SK-N-SH (cell line): ENCODE measurements around the gene KRT35. TPM values are rescaled to one million over a fixed set of nuclear protein-coding genes. Genes with fewer than 3 reads are reported as not detected.

Experiments used
- CTCF ChIA-PET: fragments of 300-600, 350-600 bp; formaldehyde crosslinking; extraction: SDS; loops from one replicate; lab custom pipeline; 2021; lab: Yijun Ruan, JAX
- POLR2A ChIA-PET: fragments of 350-600 bp; sonication (Branson Sonifier 250); formaldehyde crosslinking; extraction: SDS; loops from one replicate; lab custom pipeline; 2020; ENCODE audit warnings: antibody characterized with exemption, inconsistent platforms; lab: Yijun Ruan, JAX
- DNase-seq: peaks from one replicate; pipeline ENCODE4 v3.0.0; 2012
- H2AFZ ChIP-seq: fragments of 200-600 bp; sonication (generic); 2 replicates; pipeline ENCODE4 v1.8.1; 2016; ENCODE audit warnings: antibody characterized with exemption, mild to moderate bottlenecking, low read depth
- H3F3A ChIP-seq: fragments of 200-600 bp; sonication (generic); replicated peaks from 2 replicates; pipeline ENCODE3; 2016; ENCODE audit warnings: antibody characterized with exemption, mild to moderate bottlenecking; ENCODE audit not compliant: insufficient read depth
- H3K27ac ChIP-seq, 2 experiments: fragments of 200-500 bp in 1 of 2; fragments of 200-600 bp in 1 of 2; sonication (Bioruptor generic) in 1 of 2; sonication (generic), shearing (Covaris generic) in 1 of 2; 2 replicates each; pipeline versions ENCODE4 v1.5.1 to v1.6.1; 2014 to 2016; ENCODE audit warnings: low read depth in 2 of 2, inconsistent platforms in 1 of 2, low read length in 1 of 2, mild to moderate bottlenecking in 1 of 2, mixed read lengths in 1 of 2
- H3K27me3 ChIP-seq: fragments of 200-600 bp; sonication (generic), shearing (Covaris generic); 2 replicates; pipeline ENCODE4 v1.6.1; 2016; ENCODE audit warnings: mixed run types; ENCODE audit not compliant: insufficient read depth
- H3K36me3 ChIP-seq, 2 experiments: fragments of 200-500 bp in 1 of 2; fragments of 200-600 bp in 1 of 2; sonication (Bioruptor generic) in 1 of 2; sonication (generic) in 1 of 2; replicated peaks in 1 of 2; 2 replicates each; pipeline versions ENCODE3 to v1.5.1; 2014 to 2016; ENCODE audit warnings: low read length in 1 of 2, mild to moderate bottlenecking in 1 of 2; ENCODE audit not compliant: insufficient read depth in 2 of 2, control insufficient read depth in 1 of 2
- H3K4me1 ChIP-seq, 2 experiments: fragments of 200-500 bp in 1 of 2; fragments of 200-600 bp in 1 of 2; sonication (Bioruptor generic) in 1 of 2; sonication (generic), shearing (Covaris generic) in 1 of 2; 2 replicates each; pipeline versions ENCODE4 v1.5.1 to v1.6.1; 2014 to 2016; ENCODE audit warnings: low read depth in 1 of 2, low read length in 1 of 2, mixed run types in 1 of 2; ENCODE audit not compliant: insufficient read depth in 2 of 2, control insufficient read depth in 1 of 2
- H3K4me2 ChIP-seq: fragments of 200-600 bp; sonication (generic), shearing (Covaris generic); 2 replicates; pipeline ENCODE4 v1.6.1; 2017; ENCODE audit warnings: mixed run types
- H3K4me3 ChIP-seq, 2 experiments: fragments of 200-500 bp in 1 of 2; fragments of 200-600 bp in 1 of 2; sonication (Bioruptor generic) in 1 of 2; sonication (generic), shearing (Covaris generic) in 1 of 2; 2 replicates each; pipeline versions ENCODE4 v1.5.1 to v1.8.1; 2014 to 2016; ENCODE audit warnings: low read depth in 2 of 2, inconsistent platforms in 1 of 2, low read length in 1 of 2, mild to moderate bottlenecking in 1 of 2, mixed read lengths in 1 of 2, moderate library complexity in 1 of 2
- H3K79me2 ChIP-seq: fragments of 200-600 bp; sonication (generic); 2 replicates; pipeline ENCODE4 v1.8.1; 2017; ENCODE audit warnings: mild to moderate bottlenecking; ENCODE audit not compliant: insufficient read depth
- H3K9ac ChIP-seq: fragments of 200-600 bp; sonication (generic); 2 replicates; pipeline ENCODE4 v1.6.1; 2017; ENCODE audit warnings: mixed run types
- H3K9me2 ChIP-seq: fragments of 200-600 bp; sonication (generic); 2 replicates; pipeline ENCODE4 v1.6.1; 2017; ENCODE audit warnings: mixed run types
- H3K9me3 ChIP-seq: fragments of 200-600 bp; sonication (generic); 2 replicates; pipeline ENCODE4 v1.6.1; 2017; ENCODE audit warnings: mixed run types, mild to moderate bottlenecking, moderate library complexity
- H4K20me1 ChIP-seq: fragments of 200-600 bp; sonication (generic); 2 replicates; pipeline ENCODE4 v1.6.1; 2017; ENCODE audit warnings: mild to moderate bottlenecking, mixed run types; ENCODE audit not compliant: insufficient read depth
- CHD2 ChIP-seq: fragments of 150-350 bp; IDR thresholded peaks from 2 replicates; pipeline ENCODE4 v1.6.1; 2018; ENCODE audit warnings: low read length; ENCODE audit not compliant: partially characterized antibody
- ELF1 ChIP-seq: IDR thresholded peaks from 2 replicates; pipeline ENCODE4 v1.4.0; 2012
- RAD21 ChIP-seq: IDR thresholded peaks from 2 replicates; pipeline ENCODE4 v1.6.1; 2012; ENCODE audit warnings: mild to moderate bottlenecking, low read length
- RCOR1 ChIP-seq: fragments of 150-350 bp; IDR thresholded peaks from 2 replicates; pipeline ENCODE4 v1.6.1; 2017; ENCODE audit warnings: antibody characterized with exemption, low read length
- RFX5 ChIP-seq: IDR thresholded peaks from 2 replicates; pipeline ENCODE4 v1.6.1; 2012; ENCODE audit warnings: mild to moderate bottlenecking, improper control_type of control experiment, low read length
- TEAD4 ChIP-seq: IDR thresholded peaks from 2 replicates; pipeline ENCODE4 v1.4.0; 2012; ENCODE audit warnings: mild to moderate bottlenecking, borderline replicate concordance; ENCODE audit not compliant: insufficient read depth
- WGBS: methylation state at CpG from one replicate; pipeline ENCODE4 v1.1.6; 2017; ENCODE audit warnings: low lambda C conversion rate; 5-methylcytosine and 5-hydroxymethylcytosine counted together
- polyA plus RNA-seq, 3 experiments: library from polyadenylated mRNA; depleted of rRNA; stranded (reverse); fragments of >200 nt; gene quantifications; 2 replicates each; pipeline ENCODE4 v1.2.3, GENCODE V29; 2012
- TF ChIP-seq, protein P1 (sequence below): IDR thresholded peaks from 2 replicates; pipeline ENCODE4 v1.4.0; 2012; ENCODE audit warnings: low read depth
- TF ChIP-seq, protein P2 (sequence below): IDR thresholded peaks from 2 replicates; pipeline ENCODE4; 2012
- TF ChIP-seq, protein P3 (sequence below): fragments of 150-350 bp; IDR thresholded peaks from 2 replicates; pipeline ENCODE4 v1.6.1; 2017; ENCODE audit warnings: antibody characterized with exemption, low read length, low read depth, borderline replicate concordance
- TF ChIP-seq, protein P4 (sequence below): IDR thresholded peaks from 2 replicates; pipeline ENCODE4 v1.4.0; 2012; ENCODE audit warnings: low read depth, borderline replicate concordance

The KRT35 gene
- polyA plus RNA-seq, 1 of the 3 experiments (the other 2 are of a cell fraction), result not detected

DNA sequence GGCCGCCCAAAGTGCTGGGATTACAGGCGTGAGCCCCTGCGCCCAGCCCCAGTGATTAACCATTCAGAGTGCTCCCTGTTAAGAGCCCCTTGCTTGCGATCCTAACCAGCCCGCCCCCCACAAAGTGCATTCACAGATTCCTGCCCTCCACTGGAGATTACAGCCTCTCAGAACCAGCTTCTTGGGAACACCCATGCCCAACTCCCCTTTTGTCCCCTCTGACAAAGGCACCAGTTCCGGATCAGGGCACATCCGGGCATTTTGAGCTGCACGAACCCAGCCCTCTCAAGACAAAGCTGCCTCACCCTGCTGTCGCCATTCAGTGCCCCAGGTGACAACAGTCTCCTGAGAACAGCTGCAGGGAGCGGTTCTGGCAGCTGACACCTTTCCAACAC, 48.0 kb upstream of the KRT35 start:
- Histone ChIP-seq H2AFZ (peak overlapping the region; percentile 53; the same call in 1 of the 2 replicates), H3K36me3 (no peaks in the 10 kb centered on the region), H3F3A (peaks cover 17% of the 10 kb centered on the region), H3K4me3 (no peak overlapping the region), H3K27ac (peak overlapping the region; percentile 94 to 99), H3K4me1 (peaks cover 31 to 49% of the 10 kb centered on the region in 2 experiments), H3K27me3 (no peaks in the 10 kb centered on the region), H3K4me2 (peak overlapping the region; percentile 64), H4K20me1 (no peaks in the 10 kb centered on the region), H3K9ac (peak overlapping the region; percentile 52; the same call in 1 of the 2 replicates), H3K9me3 (no peaks in the 10 kb centered on the region), H3K79me2 (no peaks in the 10 kb centered on the region), H3K9me2 (no peaks in the 10 kb centered on the region)
- TF ChIP-seq, protein P1, sequence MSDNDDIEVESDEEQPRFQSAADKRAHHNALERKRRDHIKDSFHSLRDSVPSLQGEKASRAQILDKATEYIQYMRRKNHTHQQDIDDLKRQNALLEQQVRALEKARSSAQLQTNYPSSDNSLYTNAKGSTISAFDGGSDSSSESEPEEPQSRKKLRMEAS, result no peak
- TF ChIP-seq CHD2 (no peak), ELF1 (no peak), RAD21 (no peak)
- TF ChIP-seq, protein P2, sequence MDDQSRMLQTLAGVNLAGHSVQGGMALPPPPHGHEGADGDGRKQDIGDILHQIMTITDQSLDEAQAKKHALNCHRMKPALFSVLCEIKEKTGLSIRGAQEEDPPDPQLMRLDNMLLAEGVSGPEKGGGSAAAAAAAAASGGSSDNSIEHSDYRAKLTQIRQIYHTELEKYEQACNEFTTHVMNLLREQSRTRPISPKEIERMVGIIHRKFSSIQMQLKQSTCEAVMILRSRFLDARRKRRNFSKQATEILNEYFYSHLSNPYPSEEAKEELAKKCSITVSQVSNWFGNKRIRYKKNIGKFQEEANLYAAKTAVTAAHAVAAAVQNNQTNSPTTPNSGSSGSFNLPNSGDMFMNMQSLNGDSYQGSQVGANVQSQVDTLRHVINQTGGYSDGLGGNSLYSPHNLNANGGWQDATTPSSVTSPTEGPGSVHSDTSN, result no peak
- CTCF ChIA-PET, result interaction anchor here (1.0 to 10.6 kb wide), 6 partner anchors 8 to 119 kb away, joined by 3 to 144 read pairs (median 10); no protein-coding TSS in a partner anchor
- no peak for DNase-seq
- POLR2A ChIA-PET, result interaction anchor here (1.6 to 2.8 kb wide), 4 partner anchors 9 to 160 kb away, joined by 4 to 30 read pairs (median 10); partner anchors contain the start of gene KRT15
- WGBS, result 91% methylated on average over 10 of the region's 10 CpGs

DNA sequence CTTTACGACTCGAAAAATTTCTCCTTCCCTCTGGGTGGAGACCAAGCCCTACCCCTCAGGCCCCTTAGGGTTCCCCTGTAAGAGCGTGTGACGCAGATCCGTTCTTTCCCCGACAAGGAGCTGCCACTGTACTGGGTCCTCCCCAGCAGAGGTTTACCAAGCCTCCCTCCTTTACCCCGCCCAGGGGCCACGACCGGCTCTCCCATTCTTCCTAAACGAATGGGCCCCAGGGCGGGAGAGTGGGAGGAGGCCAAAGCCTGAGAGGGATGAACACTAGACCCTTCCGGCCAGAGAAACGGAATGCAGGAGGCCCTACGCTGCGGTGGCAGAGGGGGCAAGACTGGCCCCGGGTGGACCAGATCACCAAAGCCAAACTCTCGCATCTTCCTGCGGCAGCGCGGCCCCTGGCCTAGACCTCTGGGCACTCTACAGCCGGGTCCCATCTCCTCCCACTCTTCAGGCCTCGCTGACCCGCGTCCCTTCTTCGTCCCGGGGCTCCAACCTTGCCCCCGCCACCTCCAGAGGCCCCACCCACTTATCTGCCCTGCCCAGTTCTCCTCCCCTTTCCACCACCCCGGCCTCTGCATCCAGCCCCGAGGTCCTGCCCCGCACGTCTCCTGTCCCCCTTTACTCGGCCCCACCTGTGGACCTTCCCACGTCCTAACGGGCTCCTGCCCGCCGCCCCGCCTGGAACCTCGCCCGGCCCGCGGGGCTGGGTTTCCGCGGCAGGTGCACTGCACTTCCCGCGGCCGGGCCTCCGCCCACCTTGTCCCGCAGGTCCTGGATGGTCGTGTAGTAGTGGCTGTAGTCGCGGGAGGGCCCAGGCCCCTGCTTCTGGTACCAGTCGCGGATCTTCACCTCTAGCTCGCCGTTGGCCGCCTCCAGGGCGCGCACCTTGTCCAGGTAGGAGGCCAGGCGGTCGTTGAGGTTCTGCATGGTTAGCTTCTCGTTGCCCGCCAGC, 46.4 kb upstream of the KRT35 start:
- WGBS, result 94% methylated on average over 56 of the region's 62 CpGs
- H2AFZ ChIP-seq, result no peak overlapping the region
- H3K79me2 ChIP-seq, result no peaks in the 10 kb centered on the region
- H3K9me3 ChIP-seq, result no peaks in the 10 kb centered on the region
- no peaks in the 10 kb centered on the region for H3K36me3 ChIP-seq
- TF ChIP-seq, protein P3, sequence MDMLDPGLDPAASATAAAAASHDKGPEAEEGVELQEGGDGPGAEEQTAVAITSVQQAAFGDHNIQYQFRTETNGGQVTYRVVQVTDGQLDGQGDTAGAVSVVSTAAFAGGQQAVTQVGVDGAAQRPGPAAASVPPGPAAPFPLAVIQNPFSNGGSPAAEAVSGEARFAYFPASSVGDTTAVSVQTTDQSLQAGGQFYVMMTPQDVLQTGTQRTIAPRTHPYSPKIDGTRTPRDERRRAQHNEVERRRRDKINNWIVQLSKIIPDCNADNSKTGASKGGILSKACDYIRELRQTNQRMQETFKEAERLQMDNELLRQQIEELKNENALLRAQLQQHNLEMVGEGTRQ, result no peak
- TF ChIP-seq RCOR1 (no peak), TEAD4 (no peak), CHD2 (no peak), ELF1 (no peak), RFX5 (no peak)
- TF ChIP-seq, protein P4, sequence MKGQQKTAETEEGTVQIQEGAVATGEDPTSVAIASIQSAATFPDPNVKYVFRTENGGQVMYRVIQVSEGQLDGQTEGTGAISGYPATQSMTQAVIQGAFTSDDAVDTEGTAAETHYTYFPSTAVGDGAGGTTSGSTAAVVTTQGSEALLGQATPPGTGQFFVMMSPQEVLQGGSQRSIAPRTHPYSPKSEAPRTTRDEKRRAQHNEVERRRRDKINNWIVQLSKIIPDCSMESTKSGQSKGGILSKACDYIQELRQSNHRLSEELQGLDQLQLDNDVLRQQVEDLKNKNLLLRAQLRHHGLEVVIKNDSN, result no peak
- DNase-seq, result no peak
- no peak overlapping the region for H3K4me2 ChIP-seq
- POLR2A ChIA-PET, result no interaction called here
- no peak overlapping the region; a peak in 1 of 4 replicates for H3K27ac ChIP-seq
- peaks cover 45 to 60% of the 10 kb centered on the region in 2 experiments for H3K4me1 ChIP-seq
- H3K9ac ChIP-seq, result no peak overlapping the region
- H3K27me3 ChIP-seq, result no peaks in the 10 kb centered on the region
- H3K9me2 ChIP-seq, result no peaks in the 10 kb centered on the region
- peaks cover 17% of the 10 kb centered on the region for H3F3A ChIP-seq
- H3K4me3 ChIP-seq, result no peak overlapping the region
- CTCF ChIA-PET, result interaction anchor here (0.9 to 10.6 kb wide), 2 partner anchors 11 to 21 kb away, joined by 3 to 144 read pairs; no protein-coding TSS in a partner anchor
- H4K20me1 ChIP-seq, result no peaks in the 10 kb centered on the region
